ENCODE results near the gene PXDC1.

PXDC1 gene

GRCh38 chr6:3751077-3751729, at the start of gene PXDC1:
Gene PXDC1 (minus strand): TSS chr6:3751713. CDS start chr6:3751531, 182 bp downstream.
- H3K4me3 ChIP-seq (ENCODE audit: low read depth, low read length) = peak within 1 kb of the TSS; percentile 37
- DNase-seq (ENCODE audit: low read depth) = peak; percentile 32
- TF ChIP-seq CTCF (IDR thresholded peaks at IDR 0.05; ENCODE audit: insufficient read depth, low read depth, low read length, missing control alignments) = no peak

GRCh38 chr6:3800850-3801591, 49.5 kb upstream of the PXDC1 start:
- no peak for TF ChIP-seq CTCF (IDR thresholded peaks at IDR 0.05; ENCODE audit: insufficient read depth, low read depth, low read length, missing control alignments)
- H3K4me3 ChIP-seq (ENCODE audit: low read depth, low read length) = no peak overlapping the region
- DNase-seq (ENCODE audit: low read depth) = peak; percentile 20

- no peak overlapping the region for H3K4me3 ChIP-seq (ENCODE audit: low read depth, low read length)
- DNase-seq (ENCODE audit: low read depth) = no peak
- TF ChIP-seq CTCF (IDR thresholded peaks at IDR 0.05; ENCODE audit: insufficient read depth, low read depth, low read length, missing control alignments) = no peak
These were observed 48.2 kb upstream of the PXDC1 start for GRCh38 chr6:3799719-3800118.

- TF ChIP-seq CTCF (IDR thresholded peaks at IDR 0.05; ENCODE audit: insufficient read depth, low read depth, low read length, missing control alignments) = no peak
- H3K4me3 ChIP-seq (ENCODE audit: low read depth, low read length) = no peak overlapping the region
- DNase-seq (ENCODE audit: low read depth) = peak; percentile 19
These were observed 46.8 kb upstream of the PXDC1 start for GRCh38 chr6:3798055-3798919.

- TF ChIP-seq CTCF (IDR thresholded peaks at IDR 0.05; ENCODE audit: insufficient read depth, low read depth, low read length, missing control alignments) = no peak
- DNase-seq (ENCODE audit: low read depth) = no peak
- no peak overlapping the region for H3K4me3 ChIP-seq (ENCODE audit: low read depth, low read length)
These were observed 45.9 kb upstream of the PXDC1 start for GRCh38 chr6:3797231-3798054.

GRCh38 chr6:3796719-3797041, 45.2 kb upstream of the PXDC1 start:
- no peak overlapping the region for H3K4me3 ChIP-seq (ENCODE audit: low read depth, low read length)
- TF ChIP-seq CTCF (IDR thresholded peaks at IDR 0.05; ENCODE audit: insufficient read depth, low read depth, low read length, missing control alignments) = no peak
- DNase-seq (ENCODE audit: low read depth) = no peak
